Lower leg skin (tissue), 3 donors: ENCODE data around the gene HNMT.

Source experiments
- POLR2A ChIP-seq, 2 donors: fragments of 450-650 bp; IDR thresholded peaks; one replicate each; pipeline ENCODE4 v1.6.1; 2016 to 2017; ENCODE audit warnings: antibody characterized with exemption in 2 of 2, mild to moderate bottlenecking in 1 of 2, moderate library complexity in 1 of 2
- TF ChIP-seq, protein P1 (sequence below), 3 donors: fragments of 450-650 bp; IDR thresholded peaks; one replicate each; pipeline ENCODE4 v1.5.1; 2016; ENCODE audit warnings: antibody characterized with exemption in 3 of 3, mild to moderate bottlenecking in 3 of 3, moderate library complexity in 2 of 3

DNA sequence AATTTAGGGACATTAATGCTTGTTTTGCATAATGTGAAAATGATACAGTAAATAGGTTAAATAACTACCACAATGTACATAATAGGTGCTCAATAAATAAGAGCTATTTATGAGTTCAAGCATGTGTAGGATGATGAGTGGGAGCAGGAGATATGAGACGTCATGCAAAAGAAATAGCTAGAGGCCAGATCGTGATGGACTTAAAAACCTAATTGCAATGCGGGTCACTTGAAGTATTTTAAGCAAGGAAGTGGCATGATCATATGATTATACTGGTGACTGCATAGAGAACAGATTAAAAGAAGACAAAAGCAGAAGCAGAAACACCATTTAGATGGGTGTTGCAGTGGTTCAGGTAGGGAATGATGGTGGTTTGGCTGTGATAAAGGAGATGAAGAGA lies 78.0 kb downstream of the HNMT start:
- TF ChIP-seq, protein P1, sequence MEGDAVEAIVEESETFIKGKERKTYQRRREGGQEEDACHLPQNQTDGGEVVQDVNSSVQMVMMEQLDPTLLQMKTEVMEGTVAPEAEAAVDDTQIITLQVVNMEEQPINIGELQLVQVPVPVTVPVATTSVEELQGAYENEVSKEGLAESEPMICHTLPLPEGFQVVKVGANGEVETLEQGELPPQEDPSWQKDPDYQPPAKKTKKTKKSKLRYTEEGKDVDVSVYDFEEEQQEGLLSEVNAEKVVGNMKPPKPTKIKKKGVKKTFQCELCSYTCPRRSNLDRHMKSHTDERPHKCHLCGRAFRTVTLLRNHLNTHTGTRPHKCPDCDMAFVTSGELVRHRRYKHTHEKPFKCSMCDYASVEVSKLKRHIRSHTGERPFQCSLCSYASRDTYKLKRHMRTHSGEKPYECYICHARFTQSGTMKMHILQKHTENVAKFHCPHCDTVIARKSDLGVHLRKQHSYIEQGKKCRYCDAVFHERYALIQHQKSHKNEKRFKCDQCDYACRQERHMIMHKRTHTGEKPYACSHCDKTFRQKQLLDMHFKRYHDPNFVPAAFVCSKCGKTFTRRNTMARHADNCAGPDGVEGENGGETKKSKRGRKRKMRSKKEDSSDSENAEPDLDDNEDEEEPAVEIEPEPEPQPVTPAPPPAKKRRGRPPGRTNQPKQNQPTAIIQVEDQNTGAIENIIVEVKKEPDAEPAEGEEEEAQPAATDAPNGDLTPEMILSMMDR (IDR thresholded peaks at IDR 0.05): no peak
- no peak for TF ChIP-seq POLR2A (IDR thresholded peaks at IDR 0.05)
